IPS-NIHi7 (cell line): Measurements from ENCODE around the gene BMPER.
"Not testable (repeated sequence)": the region's sequence is repeated elsewhere in the genome, so short reads cannot be mapped to it uniquely, and the experiment has no call there.

ENCODE experiments used
- DNase-seq: peaks from one replicate; pipeline ENCODE4 v3.0.0; 2012; ENCODE audit warnings: mixed read lengths; ENCODE audit errors: extremely low spot score

The BMPER gene

DNA sequence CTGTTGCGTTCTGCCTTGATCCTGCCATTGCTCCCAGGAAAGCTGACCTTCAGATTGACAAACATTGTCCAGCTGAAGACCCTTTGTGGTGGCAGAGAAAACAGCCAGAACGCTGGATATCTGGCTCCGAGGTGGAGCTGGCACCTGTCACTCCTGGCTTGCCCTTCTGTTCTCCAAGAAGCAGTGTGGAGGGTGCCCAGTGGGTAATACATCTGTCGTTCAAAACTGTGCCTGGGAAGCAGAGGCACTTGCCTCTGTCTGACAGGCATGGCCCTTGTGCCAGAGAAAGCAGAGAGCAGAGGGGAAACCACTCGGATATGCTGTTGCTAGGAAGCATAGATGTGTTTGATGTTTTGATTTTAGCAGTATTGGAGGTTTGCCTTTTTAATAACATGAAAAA is 231.4 kb downstream of the BMPER start:
- DNase-seq = no peak

DNA sequence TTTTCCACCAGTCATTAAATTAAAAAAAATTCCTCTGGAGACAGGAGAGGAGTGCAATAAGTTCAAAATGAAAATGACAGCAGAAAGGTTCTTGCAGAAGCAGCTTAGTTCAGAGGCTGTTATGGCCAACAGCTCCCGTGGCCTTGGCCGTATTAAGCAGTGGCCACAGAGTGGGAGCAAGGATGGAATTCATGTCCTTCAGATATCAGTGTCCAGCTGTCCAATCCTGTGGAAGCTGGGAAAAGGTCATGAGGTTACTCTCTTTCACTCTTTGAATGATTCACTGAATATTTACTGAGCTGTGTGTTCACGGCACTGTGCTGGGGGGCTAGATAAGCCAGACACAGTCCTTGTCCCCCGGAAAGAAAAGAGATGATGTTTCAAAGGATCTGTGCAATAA is 231.8 kb downstream of the BMPER start:
- no peak for DNase-seq

DNA sequence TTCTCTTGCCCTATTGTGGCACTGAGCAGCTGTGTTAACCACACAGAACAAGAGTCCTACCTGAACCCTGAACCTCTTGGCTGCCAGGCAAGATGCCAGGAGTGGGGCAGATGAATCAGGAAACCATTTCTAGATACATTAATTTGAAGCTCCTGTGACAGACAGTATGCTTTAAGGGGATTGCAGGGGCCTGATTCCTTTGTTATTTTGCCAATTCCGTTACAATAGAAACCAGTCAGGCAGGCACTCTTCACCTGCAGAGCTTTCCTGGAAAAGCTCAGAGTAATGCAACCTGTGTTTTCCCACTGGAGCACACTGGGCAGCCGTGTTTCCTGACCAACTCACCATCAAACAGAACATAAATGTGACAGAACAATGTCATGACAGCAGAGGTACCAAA is 233.1 kb downstream of the BMPER start:
- no peak for DNase-seq

DNA sequence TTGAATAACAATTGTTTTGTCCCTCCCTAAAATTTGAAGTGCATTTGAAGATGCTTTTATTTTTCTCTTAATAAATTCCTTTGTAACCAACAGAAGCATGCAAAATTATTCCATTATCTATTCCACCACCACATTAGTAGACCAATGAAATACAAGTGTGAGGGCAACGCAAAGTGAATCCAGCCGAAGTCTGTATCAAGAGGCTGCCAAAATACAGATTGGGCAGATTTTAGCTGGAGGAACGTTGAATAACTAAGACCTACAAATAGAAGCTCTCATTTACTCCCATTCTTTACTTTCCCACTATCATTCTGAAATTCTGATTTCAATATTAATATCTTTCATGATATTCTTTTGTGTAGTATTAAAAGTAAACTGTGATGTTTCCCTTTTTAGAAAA is 233.7 kb downstream of the BMPER start:
- DNase-seq = no peak

DNA sequence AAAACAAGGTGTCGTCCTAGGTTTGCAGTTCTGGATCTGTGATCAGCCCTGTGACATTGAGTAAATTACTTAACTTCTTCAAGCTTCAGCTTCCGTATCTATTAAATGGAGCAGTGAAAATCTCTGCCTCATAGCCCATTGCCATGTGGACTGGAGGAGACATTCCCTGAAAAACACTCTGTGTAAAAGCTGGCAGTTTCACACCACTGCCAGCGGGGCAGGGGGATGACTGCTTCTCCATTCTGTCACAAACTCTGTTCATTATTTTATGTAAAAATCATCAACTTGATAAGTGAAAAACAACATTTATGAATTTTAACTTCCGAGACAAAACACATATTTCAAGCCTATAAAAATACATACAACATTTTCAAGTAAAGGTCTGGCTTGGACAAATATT is 234.7 kb downstream of the BMPER start:
- DNase-seq = no peak

DNA sequence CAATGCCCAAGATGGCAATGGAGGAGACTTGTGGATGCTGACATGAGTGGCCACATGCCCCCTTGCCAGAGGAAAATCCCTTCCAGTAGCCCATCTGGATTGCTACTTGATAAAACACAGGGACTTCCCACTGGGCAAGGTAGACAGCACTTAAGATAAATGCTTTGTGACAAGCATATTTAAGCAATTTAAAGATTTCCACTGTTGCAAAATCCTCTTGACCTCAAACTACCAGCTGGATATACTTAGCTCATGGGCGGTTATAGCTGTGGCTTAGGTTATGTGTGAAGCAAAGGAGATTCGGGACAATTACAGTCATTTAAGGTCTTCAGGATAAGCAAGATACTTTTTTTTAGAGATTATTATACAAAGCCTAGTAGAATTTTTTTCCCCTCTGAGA is 238.1 kb downstream of the BMPER start:
- no peak for DNase-seq

DNA sequence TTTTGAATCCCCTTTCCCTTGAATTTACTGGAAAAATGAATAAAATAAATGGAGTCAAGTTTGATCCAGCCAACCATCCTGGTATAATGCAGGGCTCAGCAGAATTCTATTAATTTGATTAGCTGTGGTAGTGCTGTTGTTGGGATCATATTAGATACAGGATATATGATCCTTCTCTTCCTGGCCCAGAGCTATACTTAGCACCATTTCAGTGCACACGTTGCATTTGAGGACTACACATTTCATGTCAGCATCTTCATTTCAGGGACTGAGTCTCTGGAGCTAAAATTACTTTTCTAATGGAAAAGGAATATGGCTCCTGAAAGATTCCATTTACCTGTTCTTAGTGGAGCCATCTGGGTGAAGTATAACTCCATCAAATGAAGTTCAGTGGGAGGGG is 240.3 kb downstream of the BMPER start:
- no peak for DNase-seq

DNA sequence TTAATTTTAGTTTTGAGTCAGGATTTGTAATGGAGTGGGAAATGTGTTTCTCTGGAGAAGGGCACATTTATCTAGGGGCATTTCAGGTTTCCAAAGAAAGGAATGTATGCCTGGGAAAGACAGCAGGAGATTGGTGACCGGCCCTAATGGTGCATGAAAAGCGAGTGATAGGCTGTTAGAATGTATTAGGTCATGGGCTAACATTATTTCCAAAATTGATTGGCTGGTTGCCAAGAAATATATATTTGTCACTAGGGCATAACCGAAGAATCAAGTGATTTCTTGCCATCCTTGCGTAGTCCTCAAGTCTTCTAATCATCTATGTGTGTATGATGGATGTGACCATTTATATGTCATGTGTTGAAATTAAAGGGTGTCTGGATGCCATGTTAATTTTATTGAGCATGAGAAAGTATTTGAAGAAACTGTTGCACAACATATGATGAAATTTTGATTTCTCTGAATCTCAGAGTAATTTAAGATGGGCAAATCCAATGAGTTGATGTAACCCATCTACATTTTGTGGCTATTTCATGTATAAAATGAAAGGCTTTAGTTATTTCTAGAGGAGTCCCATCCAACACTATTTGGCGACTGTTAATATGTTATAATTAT is 248.4 kb downstream of the BMPER start:
- no peak for DNase-seq

DNA sequence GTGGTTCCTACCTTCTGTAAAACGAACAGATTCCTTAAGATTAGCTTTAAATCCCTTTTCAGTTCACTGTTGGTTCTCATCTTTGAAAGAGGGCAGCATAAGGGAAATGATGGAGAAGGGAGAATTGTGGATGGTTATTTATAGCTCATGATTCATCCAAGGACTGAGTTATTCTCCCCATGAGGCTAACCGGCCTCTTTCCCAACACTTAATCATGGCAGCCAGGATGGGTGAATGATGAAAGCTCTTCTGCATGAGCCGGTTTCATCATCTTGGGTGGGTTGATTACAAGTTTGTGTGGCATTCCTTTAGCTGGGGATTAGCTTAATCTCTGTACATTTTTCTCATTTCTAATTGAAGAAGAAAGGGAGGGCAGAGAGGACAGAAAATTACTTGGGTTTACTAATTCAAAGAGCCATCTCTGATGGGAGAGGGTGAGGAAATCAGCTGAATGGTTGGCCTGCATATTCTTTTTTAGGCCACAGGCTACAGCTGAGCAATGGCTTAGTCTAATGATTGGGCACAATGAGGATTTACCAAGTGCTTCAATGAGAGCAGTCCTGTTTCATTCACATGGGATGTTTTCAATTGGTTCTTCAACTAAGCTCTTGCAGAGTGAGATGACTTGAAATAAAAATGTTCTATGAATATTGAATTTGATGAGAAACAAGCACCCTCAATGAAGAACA is 250.0 kb downstream of the BMPER start:
- no peak for DNase-seq

DNA sequence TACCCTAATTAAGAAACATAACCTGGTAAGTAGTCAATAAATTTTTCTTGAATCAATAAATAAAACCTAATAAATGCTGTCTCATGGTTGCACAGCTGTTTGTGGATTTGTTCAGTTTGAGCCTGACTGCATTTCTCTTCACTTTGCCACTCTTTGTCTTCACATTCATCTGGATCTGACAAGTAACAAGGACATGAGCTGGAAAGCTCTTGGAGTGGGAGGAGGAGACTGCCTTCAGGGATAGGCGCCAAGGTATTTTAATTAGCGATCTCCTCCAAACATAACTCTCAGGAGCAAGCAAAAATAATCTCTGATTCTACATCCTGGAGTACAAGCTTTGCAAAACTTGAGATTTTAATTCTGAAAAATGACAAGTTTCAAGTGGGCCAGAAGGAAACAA is 251.0 kb downstream of the BMPER start:
- no peak for DNase-seq

DNA sequence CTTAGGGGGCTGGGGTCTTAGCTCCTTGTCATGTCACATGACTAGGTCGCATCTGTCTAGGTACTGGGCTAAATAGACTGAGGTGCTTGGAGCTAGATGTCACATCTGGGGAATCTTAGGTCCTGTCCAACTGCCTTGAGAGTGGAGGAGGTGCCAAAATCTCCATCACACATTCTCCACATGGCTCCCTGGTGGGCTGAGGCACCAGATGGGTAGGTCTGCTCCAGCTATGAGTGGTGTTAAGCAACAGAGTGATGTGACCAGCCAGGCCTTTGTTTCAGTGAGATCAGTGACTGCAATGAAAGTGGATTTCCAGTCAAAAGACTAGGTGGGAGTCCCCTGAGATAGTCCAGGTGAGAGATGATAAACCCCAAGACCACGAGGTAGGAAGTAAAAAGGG is 251.8 kb downstream of the BMPER start:
- DNase-seq = no peak

DNA sequence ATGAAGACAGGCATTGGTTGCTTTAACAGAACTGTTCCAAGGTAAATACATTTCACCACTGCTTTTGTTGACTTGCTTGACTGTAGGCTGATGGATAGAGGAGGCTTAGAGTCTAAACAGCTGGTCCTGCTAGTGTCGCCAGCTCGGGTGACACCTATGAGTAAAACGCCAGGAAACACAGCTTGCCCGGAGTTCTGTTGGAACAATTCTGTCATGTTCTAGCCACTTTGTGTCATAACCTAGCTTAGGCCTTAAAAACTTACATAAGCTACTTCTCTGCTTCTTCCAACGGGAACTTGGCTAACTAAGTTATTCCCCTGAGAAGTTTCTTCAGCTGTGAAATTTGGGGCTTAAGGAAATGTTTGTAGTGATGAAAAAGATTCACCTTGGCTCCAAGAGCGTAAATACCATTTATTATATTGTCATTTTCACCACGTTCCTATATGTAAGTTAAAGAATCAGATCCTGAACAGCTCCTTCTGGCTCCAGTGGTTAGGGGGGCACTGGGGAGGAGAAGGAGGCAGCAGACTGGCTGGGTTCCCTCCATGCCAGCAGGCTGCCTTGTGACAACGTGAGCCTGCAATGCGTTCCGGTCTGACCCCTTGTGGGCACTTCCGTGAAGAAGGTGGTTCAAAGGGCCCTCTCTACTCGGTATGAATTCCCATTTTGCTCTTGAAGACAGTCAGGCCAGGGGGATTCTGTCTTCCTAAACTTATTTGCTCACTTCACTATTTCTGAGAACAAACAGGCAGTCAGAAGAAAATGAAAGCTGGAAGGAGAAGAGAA is 253.2 kb downstream of the BMPER start:
- DNase-seq = peak; percentile 70

DNA sequence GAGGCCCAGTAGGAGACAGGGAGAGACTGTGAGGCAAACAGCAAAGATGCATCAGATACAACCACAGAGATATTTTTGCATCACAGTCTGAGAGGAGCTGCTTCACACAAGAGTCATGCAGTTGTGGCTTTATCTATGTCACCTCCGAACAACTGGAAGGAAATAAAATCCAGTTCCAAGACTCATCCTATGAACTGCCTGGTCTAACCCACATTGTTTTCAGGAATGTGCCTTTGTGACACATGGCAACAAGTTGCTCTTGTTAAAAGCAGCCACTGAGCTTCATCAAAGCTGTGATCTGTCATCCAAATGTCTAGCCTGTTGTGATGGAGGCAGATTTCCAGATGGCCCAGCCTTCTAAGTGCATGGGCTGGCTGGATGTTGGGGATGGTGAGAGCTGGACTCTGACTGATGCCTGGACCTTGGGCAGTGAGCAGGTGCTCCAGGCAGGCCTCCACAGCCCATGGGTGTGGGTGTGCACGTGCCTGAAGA is 255.0 kb downstream of the BMPER start:
- no peak for DNase-seq

DNA sequence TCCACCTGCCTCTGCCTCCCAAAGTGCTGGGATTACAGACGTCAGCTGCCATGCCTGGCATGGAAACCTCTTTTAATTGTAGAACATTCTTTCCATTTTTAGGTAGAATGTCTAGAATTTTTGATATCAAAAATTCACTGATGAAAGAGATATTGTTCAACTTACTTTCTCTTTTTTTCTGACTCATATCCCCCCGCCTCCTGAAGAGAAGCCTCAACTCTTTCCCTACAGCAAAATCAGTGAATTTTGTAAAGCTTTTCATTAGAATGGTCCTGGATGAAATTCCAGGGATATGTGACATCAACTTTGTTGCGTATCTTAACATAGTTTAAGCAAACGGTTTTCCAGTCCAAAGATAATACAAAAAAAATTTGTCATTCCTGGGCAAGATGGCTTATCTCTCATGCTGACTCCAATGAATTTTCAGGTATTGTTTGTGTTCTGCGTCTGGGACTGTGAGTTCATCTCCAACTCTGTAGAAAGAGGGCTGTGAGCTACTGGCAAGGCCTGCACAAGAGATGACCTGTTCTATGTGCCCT is 256.8 kb downstream of the BMPER start:
- DNase-seq = no peak

DNA sequence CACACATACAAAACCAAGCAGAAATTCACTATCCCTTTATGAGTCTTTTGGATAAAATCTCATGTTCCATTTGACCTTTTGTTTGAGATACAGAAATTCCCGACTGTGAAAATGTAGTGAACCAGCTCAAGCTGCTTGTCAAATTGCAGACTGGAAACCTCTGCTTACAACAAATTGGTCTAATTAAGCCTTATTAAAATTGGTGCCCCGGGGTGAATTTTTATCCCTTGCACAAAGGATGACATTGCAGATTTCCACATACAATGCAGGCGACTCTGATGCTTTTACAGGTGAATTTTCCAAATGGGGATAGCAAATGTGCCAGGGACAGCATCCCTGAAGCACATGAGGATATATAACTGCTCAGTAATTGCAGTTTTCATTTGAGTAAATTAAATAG is 257.3 kb downstream of the BMPER start:
- DNase-seq = no peak

DNA sequence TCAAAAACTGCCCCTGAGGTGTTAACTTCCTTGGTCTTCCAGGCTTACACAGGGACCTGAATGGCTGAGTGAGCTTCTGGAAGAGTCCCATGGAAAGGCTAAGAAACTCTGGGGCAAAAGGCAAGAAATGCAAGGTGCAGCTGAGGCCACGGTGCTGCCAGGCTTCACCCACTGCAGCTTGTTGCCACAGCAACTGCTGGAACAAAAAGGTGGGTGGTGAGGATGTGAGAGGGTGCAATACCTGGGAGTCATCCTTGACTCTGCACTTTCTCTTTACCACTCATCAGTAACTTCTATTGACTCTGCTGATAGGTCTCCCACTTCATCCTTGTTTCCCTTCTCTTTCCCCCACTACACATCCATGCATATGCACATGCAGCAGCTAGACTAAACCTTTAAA is 258.6 kb downstream of the BMPER start:
- no peak for DNase-seq

DNA sequence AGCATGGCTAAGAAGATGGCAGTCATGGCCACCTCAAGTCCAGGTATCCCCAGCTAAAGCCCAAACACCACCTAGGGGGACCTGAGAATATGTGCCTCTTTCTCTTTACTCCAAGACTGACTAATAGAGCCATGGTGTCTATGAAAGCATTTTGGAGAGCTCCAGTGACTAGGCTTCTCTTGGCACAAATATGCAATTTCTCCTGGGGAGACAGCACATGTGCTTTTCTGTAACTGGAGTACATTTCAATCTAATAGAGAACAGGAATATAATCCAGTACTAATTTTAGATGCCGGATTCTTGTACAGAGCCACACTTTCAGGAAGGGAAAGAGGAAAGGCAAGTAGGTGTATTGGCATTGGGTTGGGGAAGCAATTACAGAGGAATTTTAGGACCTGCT is 260.1 kb downstream of the BMPER start:
- no peak for DNase-seq

DNA sequence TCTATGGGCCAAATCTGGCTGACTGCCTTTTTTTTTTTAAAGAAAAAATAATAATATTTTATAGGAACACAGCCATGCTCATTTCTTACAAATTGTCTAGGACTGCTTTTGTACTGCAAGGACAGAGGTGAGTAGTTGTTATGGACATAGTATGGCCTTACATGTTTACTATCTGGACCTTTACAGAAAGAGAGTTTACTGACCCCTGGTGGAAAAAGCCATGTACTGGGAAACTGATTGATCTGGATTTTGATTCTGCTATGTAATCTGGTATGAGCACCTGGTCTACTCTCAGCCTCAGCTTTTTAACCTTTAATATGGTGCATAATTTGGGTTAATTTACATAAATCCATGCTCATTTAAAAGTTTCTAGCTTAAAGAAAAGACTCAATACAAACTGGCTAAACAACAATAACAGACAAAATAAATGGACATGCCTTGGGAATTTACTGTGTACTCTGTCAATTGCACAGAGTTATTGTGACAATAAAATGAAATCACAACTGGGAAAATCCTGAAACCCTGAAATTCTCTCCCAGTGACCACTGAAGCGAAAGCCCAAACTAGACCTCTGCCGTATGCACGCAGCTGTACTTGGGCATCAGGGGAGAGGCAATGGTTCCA is 260.7 kb downstream of the BMPER start:
- DNase-seq = peak; percentile 41

DNA sequence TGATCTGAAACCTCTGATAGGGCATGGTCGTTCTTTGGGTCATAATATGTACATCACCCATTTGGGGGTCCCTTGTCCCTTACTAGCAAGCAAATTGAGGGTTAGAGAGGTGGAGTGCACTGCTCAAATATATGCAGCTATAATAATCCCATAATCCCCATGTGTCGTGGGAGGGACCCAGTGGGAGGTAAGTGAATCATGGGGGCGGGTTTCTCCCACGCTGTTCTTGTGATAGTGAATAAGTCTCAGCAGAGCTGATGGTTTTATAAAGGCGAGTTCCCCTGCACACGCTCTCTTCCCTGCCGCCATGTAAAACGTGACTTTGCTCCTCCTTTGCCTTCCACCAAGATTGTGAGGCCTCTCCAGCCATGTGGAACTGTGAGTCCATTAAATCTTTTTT is 262.7 kb downstream of the BMPER start:
- no peak for DNase-seq

DNA sequence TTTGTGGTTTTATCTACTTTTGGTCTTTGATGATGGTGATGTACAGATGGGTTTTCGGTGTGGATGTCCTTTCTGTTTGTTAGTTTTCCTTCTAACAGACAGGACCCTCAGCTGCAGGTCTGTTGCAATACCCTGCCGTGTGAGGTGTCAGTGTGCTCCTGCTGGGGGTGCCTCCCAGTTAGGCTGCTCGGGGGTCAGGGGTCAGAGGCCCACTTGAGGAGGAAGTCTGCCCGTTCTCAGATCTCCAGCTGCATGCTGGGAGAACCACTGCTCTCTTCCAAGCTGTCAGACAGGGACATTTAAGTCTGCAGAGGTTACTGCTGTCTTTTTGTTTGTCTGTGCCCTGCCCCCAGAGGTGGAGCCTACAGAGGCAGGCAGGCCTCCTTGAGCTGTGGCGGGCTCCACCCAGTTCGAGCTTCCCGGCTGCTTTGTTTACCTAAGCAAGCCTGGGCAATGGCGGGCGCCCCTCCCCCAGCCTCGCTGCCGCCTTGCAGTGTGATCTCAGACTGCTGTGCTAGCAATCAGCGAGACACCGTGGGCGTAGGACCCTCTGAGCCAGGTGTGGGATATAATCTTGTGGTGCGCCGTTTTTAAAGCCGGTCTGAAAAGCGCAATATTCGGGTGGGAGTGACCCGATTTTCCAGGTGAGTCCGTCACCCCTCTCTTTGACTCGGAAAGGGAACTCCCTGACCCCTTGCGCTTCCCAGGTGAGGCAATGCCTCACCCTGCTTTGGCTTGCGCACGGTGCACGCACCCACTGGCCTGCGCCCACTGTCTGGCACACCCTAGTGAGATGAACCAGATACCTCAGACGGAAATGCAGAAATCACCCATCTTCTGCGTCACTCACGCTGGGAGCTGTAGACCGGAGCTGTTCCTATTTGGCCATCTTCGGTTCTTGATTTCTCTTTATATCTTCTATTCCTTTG is 269.6 kb downstream of the BMPER start:
- DNase-seq = not testable (repeated sequence)

DNA sequence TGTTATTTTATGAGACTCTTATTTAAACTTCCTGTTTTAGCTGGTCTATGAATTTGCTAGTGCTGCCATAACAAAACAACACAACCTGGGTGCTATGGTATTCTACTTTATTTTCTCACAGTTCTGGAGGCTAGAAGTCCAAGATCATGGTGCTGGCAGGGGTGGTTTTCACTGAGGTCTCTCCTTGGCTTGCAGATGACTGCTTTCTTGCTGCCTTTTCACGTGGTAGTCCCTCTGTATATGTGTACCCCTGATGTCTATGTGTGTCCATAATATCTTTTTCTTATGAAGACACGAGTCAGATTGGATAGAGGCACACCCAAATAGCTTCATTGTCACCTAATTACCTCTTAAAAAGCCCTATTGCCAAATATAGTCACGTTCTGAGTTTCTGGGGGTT is 270.5 kb downstream of the BMPER start:
- DNase-seq = no peak
